Measurements from ENCODE around the gene ROS1. TPM values are rescaled to one million over a fixed set of nuclear protein-coding genes. Genes with fewer than 3 reads are reported as not detected.

ROS1 gene
- total RNA-seq, 1 donor from 2014 or later, result not detected

- Histone ChIP-seq H3K4me1 (peaks cover 15% of the 10 kb centered on the region), H3K27ac (no peak overlapping the region), H2AFZ (replicated peaks) (peak overlapping the region; percentile 74), H3K4me3 (peak overlapping the region; percentile 54), H3K4me2 (peak overlapping the region; percentile 90), H3K9me3 (ENCODE audit: low read depth) (no peaks in the 10 kb centered on the region), H3K27me3 (peaks cover 100% of the 10 kb centered on the region), H3K79me2 (ENCODE audit: low read depth) (no peaks in the 10 kb centered on the region), H4K20me1 (ENCODE audit: low read depth) (peaks cover 57% of the 10 kb centered on the region), H3F3A (ENCODE audit: low read depth) (peaks cover 23% of the 10 kb centered on the region), H3K9ac (no peak overlapping the region), H3K36me3 (no peaks in the 10 kb centered on the region)
- Mint-ChIP-seq H3K36me3 (no peaks in the 10 kb centered on the region), H3K4me3 (peak overlapping the region; percentile 77), H3K9me3 (peaks cover 3% of the 10 kb centered on the region), H3K4me1 (peaks cover 9% of the 10 kb centered on the region), H3K27me3 (ENCODE audit: insufficient read depth, low read depth) (peaks cover 84% of the 10 kb centered on the region), H3K27ac (no peak overlapping the region)
- peak; percentile 75 for DNase-seq (ENCODE audit: low spot score)
- peak; percentile 17 for TF ChIP-seq CTCF (IDR thresholded peaks at IDR 0.05)
- TF ChIP-seq EZH2 (IDR thresholded peaks at IDR 0.05), result peak; percentile 98
- peak; percentile 93 for TF ChIP-seq EZH2phosphoT487 (IDR thresholded peaks at IDR 0.05)
Measured at GRCh38 chr6:117270055-117270842, 155.5 kb downstream of the ROS1 start.

GRCh38 chr6:117269638-117270054, 156.1 kb downstream of the ROS1 start:
- Histone ChIP-seq H3K4me3 (peak overlapping the region; percentile 54), H3K9me3 (ENCODE audit: low read depth) (no peaks in the 10 kb centered on the region), H3K36me3 (no peaks in the 10 kb centered on the region), H3K27ac (no peak overlapping the region), H4K20me1 (ENCODE audit: low read depth) (peaks cover 57% of the 10 kb centered on the region), H3K4me1 (peaks cover 15% of the 10 kb centered on the region), H3K79me2 (ENCODE audit: low read depth) (no peaks in the 10 kb centered on the region), H3K27me3 (peaks cover 100% of the 10 kb centered on the region), H3F3A (ENCODE audit: low read depth) (peaks cover 23% of the 10 kb centered on the region), H3K4me2 (peak overlapping the region; percentile 90), H2AFZ (replicated peaks) (no peak overlapping the region), H3K9ac (no peak overlapping the region)
- peaks cover 3% of the 10 kb centered on the region for H3K9me3 Mint-ChIP-seq
- no peak overlapping the region for H3K27ac Mint-ChIP-seq
- peaks cover 84% of the 10 kb centered on the region for H3K27me3 Mint-ChIP-seq (ENCODE audit: insufficient read depth, low read depth)
- peak overlapping the region; percentile 77 for H3K4me3 Mint-ChIP-seq
- no peak for DNase-seq (ENCODE audit: low spot score)
- peaks cover 13% of the 10 kb centered on the region for H3K4me1 Mint-ChIP-seq
- TF ChIP-seq EZH2 (IDR thresholded peaks at IDR 0.05) (peak; percentile 73), EZH2phosphoT487 (IDR thresholded peaks at IDR 0.05) (no peak)
- no peaks in the 10 kb centered on the region for H3K36me3 Mint-ChIP-seq

GRCh38 chr6:117268924-117269323, 156.8 kb downstream of the ROS1 start:
- H3K4me1 ChIP-seq, result peaks cover 15% of the 10 kb centered on the region
- Mint-ChIP-seq H3K4me1 (peaks cover 18% of the 10 kb centered on the region), H3K9me3 (peaks cover 3% of the 10 kb centered on the region), H3K27ac (no peak overlapping the region), H3K27me3 (ENCODE audit: insufficient read depth, low read depth) (peaks cover 85% of the 10 kb centered on the region), H3K4me3 (no peak overlapping the region), H3K36me3 (no peaks in the 10 kb centered on the region)
- H3K27ac ChIP-seq, result no peak overlapping the region
- H3K27me3 ChIP-seq, result peaks cover 100% of the 10 kb centered on the region
- no peaks in the 10 kb centered on the region for H3K9me3 ChIP-seq (ENCODE audit: low read depth)
- TF ChIP-seq CTCF (IDR thresholded peaks at IDR 0.05) (no peak), EZH2 (IDR thresholded peaks at IDR 0.05) (no peak), EZH2phosphoT487 (IDR thresholded peaks at IDR 0.05) (no peak)
- H2AFZ ChIP-seq (replicated peaks), result no peak overlapping the region
- H3F3A ChIP-seq (ENCODE audit: low read depth), result peaks cover 23% of the 10 kb centered on the region
- H3K36me3 ChIP-seq, result no peaks in the 10 kb centered on the region
- no peak for DNase-seq (ENCODE audit: low spot score)
- no peak overlapping the region for H3K9ac ChIP-seq
- H3K4me3 ChIP-seq, result no peak overlapping the region
- peaks cover 60% of the 10 kb centered on the region for H4K20me1 ChIP-seq (ENCODE audit: low read depth)
- no peak overlapping the region for H3K4me2 ChIP-seq
- H3K79me2 ChIP-seq (ENCODE audit: low read depth), result no peaks in the 10 kb centered on the region

Measured in neural progenitor cell (in vitro differentiated cells).